K562 (cell line): Measurements from ENCODE around the gene SCGB3A2. TPM values are rescaled to one million over a fixed set of nuclear protein-coding genes. Genes with fewer than 3 reads are reported as not detected.

Source experiments
- ATAC-seq: fragments of 200-7000 bp; cut with Tn5 transposase; 3 replicates; pipeline ENCODE4 v1.9.1; 2020; ENCODE audit warnings: moderate library complexity
- BruUV-seq: library from RNA; stranded (reverse); fragments of 400-500 nt; replicated peaks from 2 replicates; lab custom pipeline; 2021; lab: Mats Ljungman, UMichigan
- CTCF ChIA-PET: fragments of 300-600 bp; formaldehyde crosslinking; extraction: SDS; loops from one replicate; lab custom pipeline; 2021; ENCODE audit warnings: low intra/inter-chr PET ratio; lab: Yijun Ruan, JAX
- POLR2A ChIA-PET: fragments of 300-600, 350-650 bp; sonication (Branson Sonifier 250); formaldehyde crosslinking; extraction: SDS; loops from one replicate; lab custom pipeline; 2021; ENCODE audit warnings: antibody characterized with exemption, inconsistent platforms; lab: Yijun Ruan, JAX
- DNase-seq, 4 experiments: peaks; one replicate each; pipeline versions ENCODE4 v3.0.0 to v3.0.0-alpha.2; 2011 to 2018; ENCODE audit warnings: low spot score in 3 of 4, mixed read lengths in 3 of 4; ENCODE audit errors: extremely low read depth in 1 of 4
- FAIRE-seq: peaks from 2 replicates; lab custom pipeline; 2011; peaks lifted over from hg19 to GRCh38; lab: Jason Lieb, UNC
- H2AFZ ChIP-seq: 2 replicates; pipeline ENCODE4 v1.6.0; 2011; ENCODE audit warnings: low read depth, low read length, control low read depth, inconsistent platforms
- H3K27ac ChIP-seq: fragments of 200-600 bp; 3 replicates; pipeline ENCODE4 v1.8.0; 2011; ENCODE audit warnings: low read depth, mild to moderate bottlenecking, control low read depth, inconsistent platforms, low read length, moderate library complexity, mixed read lengths; ENCODE audit errors: extremely low read depth
- H3K27me3 ChIP-seq, 2 experiments: fragments of 300-600 bp in 1 of 2; 2 replicates in 1 of 2; 3 replicates in 1 of 2; pipeline versions ENCODE4 v1.6.0 to v1.8.0; 2011; ENCODE audit warnings: inconsistent platforms in 2 of 2, low read length in 2 of 2, mild to moderate bottlenecking in 1 of 2, mixed read lengths in 1 of 2, moderate library complexity in 1 of 2; ENCODE audit not compliant: control insufficient read depth in 2 of 2, insufficient read depth in 2 of 2
- H3K36me3 ChIP-seq: fragments of 300-600 bp; 3 replicates; pipeline ENCODE4 v1.8.0; 2011; ENCODE audit warnings: mild to moderate bottlenecking, low read length, inconsistent platforms; ENCODE audit not compliant: control insufficient read depth, insufficient read depth
- H3K4me1 ChIP-seq, 2 experiments: fragments of 200-600 bp in 1 of 2; replicated peaks in 1 of 2; 2 replicates in 1 of 2; 3 replicates in 1 of 2; pipeline versions ENCODE4 v1.5.1 to v1.8.0; 2011; ENCODE audit warnings: inconsistent platforms in 2 of 2, low read length in 2 of 2, mild to moderate bottlenecking in 1 of 2, mixed read lengths in 1 of 2, moderate library complexity in 1 of 2; ENCODE audit not compliant: control insufficient read depth in 2 of 2, insufficient read depth in 2 of 2
- H3K4me2 ChIP-seq: 2 replicates; pipeline ENCODE4 v1.6.1; 2011; ENCODE audit warnings: low read length, control low read depth, inconsistent platforms, mixed read lengths; ENCODE audit not compliant: insufficient read depth
- H3K4me3 ChIP-seq: fragments of 200-600 bp; sonication (generic), shearing (Covaris generic); 2 replicates; pipeline ENCODE4 v1.5.1; 2016; ENCODE audit warnings: control low read depth, inconsistent platforms
- H3K79me2 ChIP-seq: fragments of 200-600 bp; 3 replicates; pipeline ENCODE4 v1.8.0; 2011; ENCODE audit warnings: low read length, inconsistent platforms; ENCODE audit not compliant: control insufficient read depth, insufficient read depth
- H3K9ac ChIP-seq, 2 experiments: 2 replicates each; pipeline versions ENCODE4 v1.6.0 to v1.6.1; 2011; ENCODE audit warnings: low read depth in 2 of 2, low read length in 2 of 2, control low read depth in 1 of 2, inconsistent platforms in 1 of 2, mild to moderate bottlenecking in 1 of 2, mixed read lengths in 1 of 2; ENCODE audit not compliant: insufficient read depth in 1 of 2
- H3K9me1 ChIP-seq: one replicate; pipeline ENCODE4 v1.6.0; 2011; ENCODE audit warnings: inconsistent platforms, mild to moderate bottlenecking, low read length, moderate library complexity; ENCODE audit not compliant: control insufficient read depth, insufficient read depth
- H3K9me3 ChIP-seq: replicated peaks from 2 replicates; pipeline ENCODE4 v1.5.1; 2011; ENCODE audit warnings: low read depth, low read length, inconsistent platforms; ENCODE audit not compliant: control insufficient read depth, insufficient read depth
- H4K20me1 ChIP-seq: replicated peaks from 2 replicates; pipeline ENCODE4 v1.6.1; 2011; ENCODE audit warnings: low read length, inconsistent platforms, mixed read lengths; ENCODE audit not compliant: control insufficient read depth, insufficient read depth
- ARID2 ChIP-seq: fragments of 450-650 bp; IDR thresholded peaks from 2 replicates; pipeline ENCODE4 v1.6.1; 2017; ENCODE audit warnings: antibody characterized with exemption, mild to moderate bottlenecking
- CCAR2 ChIP-seq: fragments of 200-400 bp; formaldehyde crosslinking; IDR thresholded peaks from 2 replicates; pipeline ENCODE4 v1.6.1; 2017; ENCODE audit warnings: mild to moderate bottlenecking, low read depth, low read length
- FOXK1 ChIP-seq: sonication (generic); formaldehyde crosslinking; IDR thresholded peaks from 2 replicates; pipeline ENCODE4 v1.8.0; 2022; ENCODE audit warnings: missing genetic modification reagents, mild to moderate bottlenecking, borderline replicate concordance
- GMEB1 ChIP-seq: fragments of 250-450 bp; sonication (Bioruptor Pico); IDR thresholded peaks from 2 replicates; pipeline ENCODE4 v1.4.0; 2020; ENCODE audit warnings: mild to moderate bottlenecking
- HDAC1 ChIP-seq, 2 experiments: fragments of 450-650 bp; IDR thresholded peaks; 2 replicates each; pipeline ENCODE4 v1.6.1; 2016 to 2017; ENCODE audit warnings: inconsistent platforms in 1 of 2, mild to moderate bottlenecking in 1 of 2, moderate library complexity in 1 of 2
- MAFK ChIP-seq: IDR thresholded peaks from 2 replicates; pipeline ENCODE4 v1.6.1; 2011; ENCODE audit warnings: low read length, improper control_type of control experiment
- NFIX ChIP-seq: fragments of 250-450 bp; sonication (Bioruptor Pico); IDR thresholded peaks from 2 replicates; pipeline ENCODE4 v1.4.0; 2020; ENCODE audit warnings: low read depth, mild to moderate bottlenecking, moderate library complexity
- POLR2AphosphoS2 ChIP-seq: IDR thresholded peaks from 2 replicates; pipeline ENCODE4 v1.6.1; 2012; ENCODE audit warnings: low read length, improper control_type of control experiment
- POLR2H ChIP-seq: IDR thresholded peaks from 2 replicates; pipeline ENCODE4 v1.6.1; 2016; ENCODE audit warnings: missing genetic modification characterization, low read depth, mild to moderate bottlenecking, control low read depth, missing compliant biosample characterization, moderate library complexity
- SRF ChIP-seq, 2 experiments: fragments of 250-450, 450-650 bp in 1 of 2; sonication (Bioruptor Pico) in 1 of 2; sonication (generic) in 1 of 2; formaldehyde crosslinking; IDR thresholded peaks; 2 replicates each; pipeline versions ENCODE4 v1.5.0 to v1.5.1; 2020 to 2022; ENCODE audit warnings: mild to moderate bottlenecking in 1 of 2, missing genetic modification reagents in 1 of 2
- TRIM28 ChIP-seq: fragments of 450-650 bp; IDR thresholded peaks from 2 replicates; pipeline ENCODE4 v1.6.1; 2017
- ZNF316 ChIP-seq: fragments of 450-650 bp; IDR thresholded peaks from 2 replicates; pipeline ENCODE4 v1.6.1; 2016
- ZNF384 ChIP-seq: IDR thresholded peaks from 2 replicates; pipeline ENCODE4 v1.6.1; 2012; ENCODE audit warnings: low read depth, low read length, improper control_type of control experiment
- ZNF584 ChIP-seq: fragments of 200-800 bp; sonication (Bioruptor generic); IDR thresholded peaks from 2 replicates; pipeline ENCODE4 v1.6.1; 2016; ENCODE audit warnings: low read depth, mild to moderate bottlenecking, missing genetic modification characterization, missing compliant biosample characterization
- ZNF586 ChIP-seq: fragments of 450-650 bp; formaldehyde crosslinking; conservative IDR thresholded peaks from 2 replicates; pipeline ENCODE4 v1.4.0; 2020; ENCODE audit warnings: mild to moderate bottlenecking, moderate library complexity
- ZZZ3 ChIP-seq: fragments of 450-650 bp; IDR thresholded peaks from 2 replicates; pipeline ENCODE4 v1.6.1; 2016; ENCODE audit warnings: antibody characterized with exemption, mild to moderate bottlenecking, moderate library complexity
- WGBS: fragments of 100-300 bp; shearing (Covaris generic); methylation state at CpG from one replicate; pipeline ENCODE4 v1.1.6; 2016; ENCODE audit warnings: low coverage, mixed read lengths; ENCODE audit not compliant: insufficient coverage; ENCODE audit errors: missing lambda C conversion rate; 5-methylcytosine and 5-hydroxymethylcytosine counted together
- in situ Hi-C: fragments of 300-500 bp; cut with MboI; formaldehyde crosslinking; loops from 4 replicates; pipeline ENCODE4 v1.15.0; 2018; ENCODE audit warnings: inconsistent platforms, mixed read lengths
- intact Hi-C: fragments of 100-400 bp; cut with micrococcal nuclease; formaldehyde crosslinking; loops from 2 replicates; pipeline ENCODE4 v1.14.2; 2022
- polyA plus RNA-seq, 8 experiments: library from polyadenylated mRNA; depleted of rRNA in 4 of 8; stranded (reverse) in 5 of 8; unstranded in 3 of 8; fragments of >200 nt; fragmentation: Nextera tagmentation in 2 of 8; fragmentation: Illumina TruSeq in 1 of 8; extraction: Ambion mirVana in 2 of 8; extraction: Trizol in 1 of 8; gene quantifications; 2 replicates each; pipeline versions ENCODE4 v1.2.1 to v1.2.3, GENCODE V29; 2011 to 2014; ENCODE audit warnings: inconsistent platforms in 1 of 8, missing spikeins in 1 of 8
- total RNA-seq, 7 experiments: library from RNA; depleted of rRNA in 6 of 7; stranded (reverse); fragments of >200 nt in 6 of 7; fragmentation: Illumina TruSeq in 2 of 7; extraction: Trizol in 2 of 7; gene quantifications; 2 replicates each; pipeline versions ENCODE4 v1.2.1 to v1.2.3, GENCODE V29; 2011 to 2021; ENCODE audit warnings: low replicate concordance in 1 of 7
- TF ChIP-seq, protein P1 (sequence below): sonication (generic); formaldehyde crosslinking; IDR thresholded peaks from 2 replicates; pipeline ENCODE4 v1.8.1; 2023; ENCODE audit warnings: missing genetic modification reagents, mild to moderate bottlenecking, borderline replicate concordance

Gene SCGB3A2
- total and polyA plus RNA-seq, 9 of the 15 experiments (the other 6 are each of a cell fraction or from before 2014, with no cell fraction given) = 0.35 TPM; not detected in 8

GRCh38 chr5:147902609-147903115, 24.2 kb downstream of the SCGB3A2 start (continued):
- peak; percentile 74 for TF ChIP-seq ZNF316
- peak; percentile 64 for TF ChIP-seq MAFK
- no peak for TF ChIP-seq GMEB1 (CRISPR knock-in tag)
- TF ChIP-seq, all 486 proteins: peak for 5

- ChIA-PET CTCF (no interaction called here), POLR2A (interaction anchor here (0.6 kb wide), 1 partner anchor 387 kb away, joined by 3 read pairs; no protein-coding TSS in a partner anchor)
- Histone ChIP-seq H3K27me3 (no peaks in the 10 kb centered on the region), H3K9me3 (no peaks in the 10 kb centered on the region), H4K20me1 (no peaks in the 10 kb centered on the region), H3K9me1 (no peaks in the 10 kb centered on the region), H3K9ac (no peak overlapping the region), H2AFZ (no peak overlapping the region), H3K4me3 (no peak overlapping the region), H3K27ac (no peak overlapping the region), H3K4me1 (no peaks in the 10 kb centered on the region), H3K36me3 (no peaks in the 10 kb centered on the region), H3K79me2 (no peaks in the 10 kb centered on the region), H3K4me2 (no peak overlapping the region)
- intact Hi-C loops (no loop called here), in situ Hi-C loops (no loop called here)
- DNase-seq = no peak
- BruUV-seq = no TSS peak
- no peak for ATAC-seq
- 3% methylated on average over 4 of the region's 4 CpGs for WGBS
- FAIRE-seq = no peak
- TF ChIP-seq ZNF586 (no peak), HDAC1 (IDR thresholded peaks at IDR 0.05) (no peak), NFIX (no peak), FOXK1 (CRISPR knock-in tag) (no peak), CCAR2 (no peak), ZZZ3 (no peak), ZNF584 (CRISPR knock-in tag) (no peak), ARID2 (no peak), SRF (CRISPR knock-in tag; IDR thresholded peaks at IDR 0.05) (no peak), POLR2H (tag) (no peak), ZNF384 (no peak), TRIM28 (no peak), POLR2AphosphoS2 (no peak)
- TF ChIP-seq, protein P1, sequence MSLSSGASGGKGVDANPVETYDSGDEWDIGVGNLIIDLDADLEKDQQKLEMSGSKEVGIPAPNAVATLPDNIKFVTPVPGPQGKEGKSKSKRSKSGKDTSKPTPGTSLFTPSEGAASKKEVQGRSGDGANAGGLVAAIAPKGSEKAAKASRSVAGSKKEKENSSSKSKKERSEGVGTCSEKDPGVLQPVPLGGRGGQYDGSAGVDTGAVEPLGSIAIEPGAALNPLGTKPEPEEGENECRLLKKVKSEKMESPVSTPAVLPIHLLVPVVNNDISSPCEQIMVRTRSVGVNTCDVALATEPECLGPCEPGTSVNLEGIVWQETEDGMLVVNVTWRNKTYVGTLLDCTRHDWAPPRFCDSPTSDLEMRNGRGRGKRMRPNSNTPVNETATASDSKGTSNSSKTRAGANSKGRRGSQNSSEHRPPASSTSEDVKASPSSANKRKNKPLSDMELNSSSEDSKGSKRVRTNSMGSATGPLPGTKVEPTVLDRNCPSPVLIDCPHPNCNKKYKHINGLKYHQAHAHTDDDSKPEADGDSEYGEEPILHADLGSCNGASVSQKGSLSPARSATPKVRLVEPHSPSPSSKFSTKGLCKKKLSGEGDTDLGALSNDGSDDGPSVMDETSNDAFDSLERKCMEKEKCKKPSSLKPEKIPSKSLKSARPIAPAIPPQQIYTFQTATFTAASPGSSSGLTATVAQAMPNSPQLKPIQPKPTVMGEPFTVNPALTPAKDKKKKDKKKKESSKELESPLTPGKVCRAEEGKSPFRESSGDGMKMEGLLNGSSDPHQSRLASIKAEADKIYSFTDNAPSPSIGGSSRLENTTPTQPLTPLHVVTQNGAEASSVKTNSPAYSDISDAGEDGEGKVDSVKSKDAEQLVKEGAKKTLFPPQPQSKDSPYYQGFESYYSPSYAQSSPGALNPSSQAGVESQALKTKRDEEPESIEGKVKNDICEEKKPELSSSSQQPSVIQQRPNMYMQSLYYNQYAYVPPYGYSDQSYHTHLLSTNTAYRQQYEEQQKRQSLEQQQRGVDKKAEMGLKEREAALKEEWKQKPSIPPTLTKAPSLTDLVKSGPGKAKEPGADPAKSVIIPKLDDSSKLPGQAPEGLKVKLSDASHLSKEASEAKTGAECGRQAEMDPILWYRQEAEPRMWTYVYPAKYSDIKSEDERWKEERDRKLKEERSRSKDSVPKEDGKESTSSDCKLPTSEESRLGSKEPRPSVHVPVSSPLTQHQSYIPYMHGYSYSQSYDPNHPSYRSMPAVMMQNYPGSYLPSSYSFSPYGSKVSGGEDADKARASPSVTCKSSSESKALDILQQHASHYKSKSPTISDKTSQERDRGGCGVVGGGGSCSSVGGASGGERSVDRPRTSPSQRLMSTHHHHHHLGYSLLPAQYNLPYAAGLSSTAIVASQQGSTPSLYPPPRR = no peak
Observed at GRCh38 chr5:147904110-147904509, 25.6 kb downstream of the SCGB3A2 start.
